NCI-H748 (cell line): ENCODE data around the gene MGAT3.

Source experiments
- DNase-seq: peaks from one replicate; lab custom pipeline; 2025; ENCODE audit not compliant: unreplicated experiment; lab: John Stamatoyannopoulos, UW

MGAT3 gene

GRCh38 chr22:39526736-39527171, 69.9 kb downstream of the MGAT3 start:
- DNase-seq, result no peak

GRCh38 chr22:39527481-39527961, 70.7 kb downstream of the MGAT3 start:
- peak; percentile 39 for DNase-seq

GRCh38 chr22:39528080-39528661, 71.4 kb downstream of the MGAT3 start:
- no peak for DNase-seq

- DNase-seq, result peak; percentile 96
Observed at GRCh38 chr22:39528681-39529486, 72.1 kb downstream of the MGAT3 start.

- DNase-seq, result no peak
Observed at GRCh38 chr22:39529487-39529851, 72.7 kb downstream of the MGAT3 start.

GRCh38 chr22:39530116-39530515, 73.3 kb downstream of the MGAT3 start:
- no peak for DNase-seq

- no peak for DNase-seq
Observed at GRCh38 chr22:39530692-39531331, 74.0 kb downstream of the MGAT3 start.

GRCh38 chr22:39532215-39533073, 75.6 kb downstream of the MGAT3 start, which contains the start of gene RPS19BP1:
Gene RPS19BP1, minus strand, starts transcription at chr22:39532748. Its CDS starts 10 bp downstream, at chr22:39532738.
- peak; percentile 98 for DNase-seq

GRCh38 chr22:39534092-39534506, 77.3 kb downstream of the MGAT3 start:
- DNase-seq, result no peak

GRCh38 chr22:39534591-39535356, 78.0 kb downstream of the MGAT3 start:
- peak; percentile 72 for DNase-seq

GRCh38 chr22:39535357-39535725, 78.5 kb downstream of the MGAT3 start:
- no peak for DNase-seq

GRCh38 chr22:39535831-39536449, 79.1 kb downstream of the MGAT3 start:
- DNase-seq, result no peak

- no peak for DNase-seq
Observed at GRCh38 chr22:39536711-39537110, 79.9 kb downstream of the MGAT3 start.

- no peak for DNase-seq
Observed at GRCh38 chr22:39537975-39538374, 81.2 kb downstream of the MGAT3 start.
